Fibroblast of peridontal ligament (primary cell): ENCODE data around the gene NRP2.
A peak's percentile ranks its signal among the peaks of the same experiment; 100 is the strongest.

Experiments used
- DNase-seq: peaks from one replicate; pipeline ENCODE4 v3.0.0-alpha.2; 2010; ENCODE audit errors: extremely low read depth

The NRP2 gene

DNA sequence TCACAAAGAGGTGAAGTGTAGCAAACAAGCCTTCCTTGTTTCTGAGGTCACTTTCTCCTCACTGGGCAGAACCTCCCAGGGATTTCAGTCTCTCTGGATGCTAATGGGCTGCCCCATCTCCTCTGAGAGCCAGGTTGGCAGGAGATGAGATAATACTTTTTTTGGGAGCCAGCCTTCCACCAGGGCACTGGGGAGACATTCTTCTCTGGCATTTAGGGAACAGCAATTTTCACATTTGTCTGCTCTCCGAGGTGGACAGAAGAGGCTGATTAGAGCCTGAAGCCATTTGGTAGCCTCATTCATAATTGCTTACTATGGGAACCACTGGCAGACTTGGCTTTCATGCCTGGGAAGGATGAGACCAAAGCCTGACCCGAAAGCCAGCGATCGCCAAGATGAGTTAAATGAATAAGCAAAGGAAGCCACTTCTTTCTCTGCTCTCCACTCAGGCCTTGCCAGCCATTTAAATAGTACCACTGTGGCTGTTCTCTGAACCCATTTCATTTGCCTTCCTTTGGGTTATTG is 70.1 kb downstream of the NRP2 start:
- DNase-seq: peak; percentile 48

- DNase-seq: peak; percentile 95
Measured at GRCh38 chr2:205752924-205753323, 70.6 kb downstream of the NRP2 start.

- no peak for DNase-seq
Measured at GRCh38 chr2:205754285-205754923, 72.1 kb downstream of the NRP2 start.

- peak; percentile 78 for DNase-seq
Measured at GRCh38 chr2:205754924-205755321, 72.6 kb downstream of the NRP2 start.

- peak; percentile 74 for DNase-seq
Measured at GRCh38 chr2:205755923-205756322, 73.6 kb downstream of the NRP2 start.

DNA sequence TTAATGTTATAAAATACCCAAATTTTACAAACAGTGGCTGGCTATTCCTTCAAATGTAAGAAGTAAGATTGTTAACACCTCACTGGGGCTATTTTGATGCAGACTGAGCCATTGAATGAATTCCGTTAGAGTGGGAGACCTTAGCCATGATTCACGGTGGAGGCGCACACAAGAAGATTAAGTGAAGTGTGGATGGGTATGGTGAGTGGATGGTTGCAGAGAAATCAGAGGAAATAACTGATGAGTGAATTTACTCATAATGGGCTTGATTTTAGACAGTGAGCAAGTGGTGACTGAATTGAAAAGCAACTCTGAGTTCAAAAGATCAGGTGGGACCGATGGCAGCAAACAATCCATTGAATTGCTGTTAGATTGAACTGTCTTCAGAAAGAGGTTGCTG is 75.0 kb downstream of the NRP2 start:
- no peak for DNase-seq

GRCh38 chr2:205758051-205758450 is 75.8 kb downstream of the NRP2 start:
- peak; percentile 84 for DNase-seq

GRCh38 chr2:205758500-205758899 is 76.2 kb downstream of the NRP2 start:
- no peak for DNase-seq

DNA sequence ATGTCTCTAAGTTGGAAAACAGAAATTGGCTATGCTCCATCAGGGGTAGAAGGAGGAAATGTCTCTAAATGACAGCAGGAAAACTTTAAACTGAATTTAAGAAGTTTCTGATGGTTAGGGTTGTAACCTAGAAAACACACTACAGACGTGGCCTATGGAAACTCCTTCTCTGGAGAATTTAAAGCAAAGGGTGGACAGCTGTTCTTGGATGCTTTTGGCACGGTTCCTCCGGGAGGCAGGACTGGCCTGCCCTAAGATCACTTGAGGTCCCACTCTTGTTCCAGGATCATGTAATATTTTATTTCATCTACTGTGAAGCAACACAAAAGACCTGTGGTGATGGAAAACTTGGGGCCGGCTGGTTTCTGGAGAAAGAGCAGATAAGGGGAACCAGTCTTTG is 77.0 kb downstream of the NRP2 start:
- no peak for DNase-seq

- no peak for DNase-seq
Measured at GRCh38 chr2:205759732-205760131, 77.4 kb downstream of the NRP2 start.

GRCh38 chr2:205760157-205760556 is 77.9 kb downstream of the NRP2 start:
- no peak for DNase-seq

DNA sequence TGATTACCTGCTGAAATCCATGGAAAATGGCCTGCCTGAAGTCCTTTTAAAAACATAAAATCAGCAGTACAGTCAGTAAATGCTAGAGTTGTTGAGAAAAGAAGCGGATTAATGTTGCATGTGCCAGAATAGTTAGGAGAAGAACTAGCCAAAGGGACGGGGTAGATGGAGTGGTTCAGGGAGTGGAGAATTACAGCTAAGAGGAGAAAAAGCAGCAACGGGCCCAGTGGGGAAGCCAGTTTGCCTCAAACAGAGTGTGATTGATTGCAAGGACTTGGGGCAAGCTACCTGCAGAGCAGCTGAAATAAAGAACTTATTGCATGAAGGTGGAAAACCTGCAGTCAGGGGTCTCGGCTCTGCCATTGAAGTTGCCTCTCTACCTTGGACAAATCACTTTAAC is 79.1 kb downstream of the NRP2 start:
- DNase-seq: no peak

GRCh38 chr2:205762881-205763280 is 80.6 kb downstream of the NRP2 start:
- DNase-seq: no peak

- DNase-seq: peak; percentile 51
Measured at GRCh38 chr2:205763708-205764211, 81.5 kb downstream of the NRP2 start.

DNA sequence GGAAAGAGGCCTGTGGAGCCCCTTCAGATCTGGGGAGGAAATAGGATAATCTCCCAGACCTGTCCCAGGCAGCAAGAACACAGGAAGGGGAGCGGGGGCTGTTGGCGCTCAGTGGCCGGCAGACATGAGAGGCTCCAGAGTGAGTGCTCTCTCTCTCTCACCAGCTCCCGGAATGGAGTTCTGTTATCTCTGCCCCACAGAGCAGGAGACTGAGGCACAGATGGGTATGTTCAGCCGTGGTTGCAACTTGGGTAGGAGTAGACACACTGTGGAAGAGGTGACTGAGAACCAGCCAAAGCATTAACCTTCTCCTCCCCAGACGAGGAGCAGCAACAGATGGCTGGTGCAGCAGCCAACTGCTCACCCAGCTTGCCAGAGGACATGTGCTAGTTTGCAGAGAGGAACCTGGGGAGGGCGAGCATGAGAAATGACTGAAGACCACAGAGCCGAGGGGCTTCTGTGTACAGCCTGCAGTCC is 82.0 kb downstream of the NRP2 start:
- DNase-seq: no peak

DNA sequence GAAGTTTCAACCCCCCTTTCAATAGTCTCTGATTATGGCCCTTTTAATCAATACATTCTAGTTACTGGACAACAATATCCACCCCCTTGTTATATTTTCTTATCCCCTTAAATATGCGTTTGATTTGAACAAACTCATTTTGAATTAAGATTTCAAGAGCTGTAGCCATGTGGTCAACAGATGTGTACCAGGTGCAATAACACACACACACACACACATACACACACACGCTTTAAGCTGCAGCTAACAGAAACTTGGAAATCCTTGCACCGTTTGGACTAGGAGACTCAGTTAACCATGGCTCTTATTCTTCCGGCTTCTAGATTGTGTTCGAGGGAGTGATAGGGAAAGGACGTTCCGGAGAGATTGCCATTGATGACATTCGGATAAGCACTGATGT is 82.8 kb downstream of the NRP2 start:
- DNase-seq: peak; percentile 8

DNA sequence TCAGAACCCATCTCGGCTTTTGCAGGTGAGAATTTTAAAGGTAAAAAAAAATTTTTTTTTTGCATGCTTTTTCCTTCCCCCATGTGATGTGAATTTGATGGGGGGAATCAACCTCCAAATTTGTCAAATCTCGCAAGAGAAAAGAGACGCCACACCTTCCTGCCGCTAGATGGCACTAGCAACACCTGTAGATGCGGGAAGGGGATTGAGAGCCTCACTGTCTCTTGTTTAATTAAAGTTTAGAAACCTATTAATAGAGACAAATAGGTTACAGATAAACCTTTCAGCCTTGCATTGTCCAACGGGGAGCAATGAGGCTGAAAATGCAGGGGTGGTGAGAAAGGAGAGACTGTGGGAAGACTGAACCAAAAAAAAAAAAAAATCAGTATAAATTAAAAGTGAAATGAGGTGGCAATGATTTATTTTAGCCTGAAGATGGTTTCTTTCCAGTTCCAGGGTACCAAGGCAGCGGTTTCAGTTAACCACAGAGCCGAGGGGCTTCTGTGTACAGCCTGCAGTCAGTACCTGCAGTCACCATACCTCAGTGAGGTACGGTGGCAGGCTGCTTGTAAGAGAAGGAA is 84.6 kb downstream of the NRP2 start:
- DNase-seq: peak; percentile 71

DNA sequence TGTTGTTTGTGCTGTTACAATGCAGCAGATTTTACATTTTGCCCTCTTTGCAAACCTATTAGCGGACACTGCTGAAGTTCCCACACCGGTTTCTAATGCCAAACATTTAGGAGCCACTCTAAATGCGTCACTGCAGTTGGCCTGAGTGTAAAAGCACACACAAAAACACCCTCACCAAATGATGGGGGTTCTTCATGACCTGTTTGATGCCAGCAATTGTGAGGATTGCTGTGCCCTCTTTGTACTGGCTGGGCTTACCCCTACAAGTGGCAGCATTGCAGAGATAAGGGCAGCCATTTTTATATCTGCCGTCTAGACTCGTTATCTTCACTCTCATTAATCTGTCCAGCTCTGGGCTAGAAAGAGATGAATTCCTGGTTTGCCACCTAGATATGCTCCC is 85.3 kb downstream of the NRP2 start:
- no peak for DNase-seq

DNA sequence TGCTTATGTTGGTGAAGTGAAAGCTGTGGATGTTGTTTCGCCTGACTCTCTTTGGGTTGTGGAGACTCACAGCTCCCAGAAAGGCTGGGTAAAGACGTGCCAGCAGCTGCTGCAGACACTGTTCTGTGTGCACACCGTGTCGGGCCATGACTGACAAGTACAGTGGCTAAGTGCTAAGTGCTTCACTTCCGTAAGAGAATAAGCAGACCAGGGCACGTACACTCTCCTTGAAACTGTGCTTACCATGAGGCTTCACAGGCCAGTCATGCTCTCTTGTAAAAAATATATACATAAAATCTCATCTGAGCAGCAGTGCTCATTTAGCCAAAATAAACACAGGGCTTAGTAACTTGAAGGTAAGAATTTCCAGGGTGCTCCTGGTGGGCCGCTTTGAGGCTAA is 86.0 kb downstream of the NRP2 start:
- DNase-seq: no peak

DNA sequence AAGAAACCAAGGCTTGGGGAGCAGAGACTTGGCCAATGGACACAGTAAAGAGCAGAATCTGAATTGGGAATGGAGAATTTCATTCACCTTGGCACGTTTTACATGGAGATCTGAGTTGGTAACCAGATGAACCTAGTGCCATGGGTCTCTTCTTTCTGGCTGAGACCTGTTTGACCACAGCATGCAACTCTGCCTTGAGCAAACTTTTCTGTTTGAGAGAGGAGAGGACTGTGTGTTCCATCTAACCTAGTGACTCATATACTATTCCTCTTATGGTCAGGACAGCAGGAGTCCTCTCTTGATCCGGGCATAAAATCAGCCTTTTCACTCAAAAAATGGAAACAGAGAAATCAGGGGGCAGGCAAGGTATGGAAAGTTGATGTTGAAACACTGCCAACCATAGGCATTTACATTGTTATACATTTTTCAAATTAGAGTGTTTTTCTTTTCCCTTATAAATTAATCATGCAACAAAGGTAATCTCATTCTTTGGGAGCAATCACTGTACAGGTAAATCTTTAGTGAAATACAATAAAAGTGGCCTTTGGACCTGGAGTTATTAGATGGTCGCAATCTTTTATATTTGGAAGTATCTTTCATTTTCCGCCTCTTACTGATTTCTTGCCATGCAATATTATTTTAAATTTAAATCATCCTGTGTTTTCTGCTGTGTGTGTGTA is 86.7 kb downstream of the NRP2 start:
- DNase-seq: peak; percentile 14

DNA sequence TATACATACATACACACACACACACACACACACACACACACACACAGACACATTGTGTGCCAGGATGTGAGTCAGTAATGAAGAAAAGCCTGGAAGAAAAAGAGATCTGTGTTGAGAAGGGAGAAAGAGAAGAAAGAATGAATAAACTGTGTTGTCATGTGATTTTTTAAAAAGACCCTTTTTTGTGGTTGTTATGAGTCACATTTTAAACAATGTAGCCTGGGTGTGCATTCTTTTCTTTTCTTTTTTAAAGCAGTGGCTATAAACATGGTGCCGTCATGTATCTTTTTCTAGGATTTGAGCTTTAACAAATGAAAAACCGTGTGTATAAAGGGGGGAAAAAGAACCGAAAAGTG is 87.2 kb downstream of the NRP2 start:
- DNase-seq: peak; percentile 82

GRCh38 chr2:205769879-205770278 is 87.6 kb downstream of the NRP2 start:
- DNase-seq: no peak

GRCh38 chr2:205770577-205770976 is 88.3 kb downstream of the NRP2 start:
- DNase-seq: no peak
